ENCODE measurements around the gene GMPR.
"Not testable (repeated sequence)": the region's sequence is repeated elsewhere in the genome, so short reads cannot be mapped to it uniquely, and the experiment has no call there.

The GMPR gene

GRCh38 chr6:16238057-16238962 is at the start of gene GMPR:
TSS of gene GMPR (plus strand) at chr6:16238587. CDS start at chr6:16238694, 107 bp downstream.
- no peak for DNase-seq

- DNase-seq: no peak
Measured at GRCh38 chr6:16190214-16190613, 48.2 kb upstream of the GMPR start.

DNA sequence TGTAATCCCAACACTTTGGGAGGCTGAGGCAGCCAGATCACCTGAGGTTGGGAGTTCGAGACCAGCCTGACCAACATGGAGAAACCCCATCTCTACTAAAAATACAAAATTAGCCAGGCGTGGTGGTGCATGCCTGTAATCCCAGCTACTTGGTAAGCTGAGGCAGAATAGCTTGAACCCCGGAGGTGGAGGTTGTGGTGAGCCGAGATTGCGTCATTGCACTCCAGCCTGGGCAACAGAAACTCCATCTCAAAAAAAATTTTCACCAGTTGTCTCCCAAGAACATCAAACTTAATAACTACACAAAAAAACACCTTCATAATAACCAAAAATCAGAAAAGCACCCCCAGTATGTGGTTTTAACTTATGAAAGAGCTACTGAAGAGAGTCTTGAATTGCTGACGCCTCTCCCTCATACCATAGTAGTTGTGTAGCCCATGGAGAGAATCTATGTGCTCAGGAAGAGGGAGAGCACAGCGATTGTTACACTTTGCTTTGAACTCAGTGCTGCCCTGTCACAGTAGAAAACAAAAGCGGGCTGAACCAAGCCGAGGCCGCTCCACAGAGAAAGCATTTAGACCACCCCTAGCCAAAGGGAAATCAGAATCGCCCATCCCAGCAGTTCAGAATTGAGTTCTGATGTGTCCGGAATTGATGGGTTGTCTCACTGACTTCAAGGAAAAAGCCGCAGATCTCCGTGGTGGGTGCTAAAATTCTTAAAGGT is 42.0 kb upstream of the GMPR start:
- no peak for DNase-seq

GRCh38 chr6:16196984-16197546 is 41.3 kb upstream of the GMPR start:
- DNase-seq: no peak

GRCh38 chr6:16198061-16198705 is 40.2 kb upstream of the GMPR start:
- no peak for DNase-seq

DNA sequence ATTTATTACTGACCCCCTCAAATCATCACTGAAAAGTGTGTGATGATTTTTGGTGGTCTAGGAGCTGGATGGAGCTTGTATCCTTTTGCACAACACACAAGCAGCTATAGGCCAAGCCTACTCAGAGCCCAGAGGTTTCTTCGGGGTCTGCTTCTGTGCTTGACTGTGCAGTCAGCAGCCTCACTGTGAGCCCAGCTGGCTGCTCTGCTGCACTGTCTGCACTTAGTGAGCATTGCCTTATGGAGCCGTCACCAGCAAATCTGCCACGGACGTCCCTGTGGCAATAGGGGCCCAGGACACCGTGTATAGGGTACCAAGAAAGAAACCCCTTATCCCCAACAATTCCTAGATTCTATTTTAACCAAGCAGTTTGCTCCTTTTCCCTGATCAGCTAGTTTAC is 38.6 kb upstream of the GMPR start:
- DNase-seq: no peak

GRCh38 chr6:16200321-16200883 is 38.0 kb upstream of the GMPR start:
- DNase-seq: no peak

- DNase-seq: no peak
Measured at GRCh38 chr6:16201706-16202105, 36.7 kb upstream of the GMPR start.

GRCh38 chr6:16204653-16205376 is 33.6 kb upstream of the GMPR start:
- no peak for DNase-seq

- DNase-seq: peak; percentile 24
Measured at GRCh38 chr6:16205377-16206144, 32.8 kb upstream of the GMPR start.

DNA sequence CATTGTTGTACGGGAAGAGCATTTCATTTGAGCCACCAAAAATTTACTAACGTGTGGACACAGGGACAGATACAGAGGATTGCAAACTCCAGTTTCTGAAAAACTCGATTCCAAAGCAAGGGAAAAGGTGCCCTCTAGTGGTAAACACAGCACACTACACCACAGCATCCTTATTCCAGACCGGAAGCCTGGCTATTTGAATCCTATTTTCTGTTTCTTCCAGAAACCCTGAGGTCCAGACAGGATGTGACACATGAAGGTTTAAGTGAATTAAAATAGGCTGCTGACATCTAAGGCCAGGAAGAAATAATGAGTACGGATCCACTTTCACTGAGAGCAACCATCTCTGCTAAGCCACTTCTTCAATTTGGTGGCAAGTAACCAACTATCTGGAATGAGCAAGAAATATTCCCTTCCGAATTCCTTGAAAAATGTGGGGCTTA is 31.8 kb upstream of the GMPR start:
- DNase-seq: peak; percentile 44

DNA sequence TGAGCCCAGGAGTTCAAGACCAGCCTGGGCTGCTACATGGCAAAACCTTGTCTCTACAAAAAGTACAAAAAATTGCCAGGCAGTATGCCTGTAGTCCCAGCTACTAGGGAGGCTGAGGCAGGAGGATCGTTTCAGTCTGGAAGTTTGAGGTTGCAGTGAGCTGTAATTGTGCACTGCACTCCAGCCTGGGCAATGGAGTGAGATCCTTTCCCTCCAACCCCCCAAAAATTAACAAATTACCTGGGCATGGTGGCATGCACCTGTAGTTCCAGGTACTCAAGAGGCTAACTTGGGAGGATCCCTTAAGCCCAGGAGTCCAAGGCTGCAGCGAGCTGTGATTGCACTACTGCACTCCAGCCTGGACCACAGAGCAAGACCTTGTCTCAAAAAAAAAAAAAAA is 29.4 kb upstream of the GMPR start:
- no peak for DNase-seq

- DNase-seq: no peak
Measured at GRCh38 chr6:16209539-16209938, 28.8 kb upstream of the GMPR start.

GRCh38 chr6:16212276-16212675 is 26.1 kb upstream of the GMPR start:
- DNase-seq: no peak

DNA sequence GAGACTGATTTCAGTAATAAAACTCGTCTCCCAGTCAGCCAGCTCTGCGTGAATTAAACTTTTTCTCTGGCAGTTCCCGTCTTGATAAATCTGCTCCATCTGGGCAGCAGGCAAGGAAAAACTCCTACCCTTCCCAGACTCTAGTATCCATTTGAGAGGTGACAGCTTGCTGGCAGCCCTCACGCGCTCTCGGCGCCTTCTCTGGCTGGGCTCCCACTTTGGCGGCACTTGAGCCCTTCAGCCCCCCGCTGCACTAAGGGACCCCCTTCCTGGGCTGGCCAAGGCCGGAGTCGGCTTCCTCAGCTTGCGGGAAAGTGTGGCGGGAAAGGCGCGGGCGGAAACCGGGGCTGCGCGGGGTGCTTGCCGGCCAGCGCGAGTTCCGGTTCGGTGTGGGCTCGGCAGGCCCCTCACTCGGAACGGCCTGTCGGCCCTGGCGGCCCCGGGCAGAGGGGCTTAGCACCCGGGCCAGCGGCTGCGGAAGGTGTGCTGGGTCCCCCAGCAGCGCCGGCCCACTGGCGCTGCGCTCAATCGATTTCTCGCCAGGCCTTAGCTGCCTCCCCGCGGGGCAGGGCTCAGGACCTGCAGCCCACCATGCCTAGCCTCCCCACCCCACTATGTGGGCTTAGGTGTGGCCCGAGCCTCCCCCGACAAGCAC is 21.8 kb upstream of the GMPR start:
- DNase-seq: no peak

DNA sequence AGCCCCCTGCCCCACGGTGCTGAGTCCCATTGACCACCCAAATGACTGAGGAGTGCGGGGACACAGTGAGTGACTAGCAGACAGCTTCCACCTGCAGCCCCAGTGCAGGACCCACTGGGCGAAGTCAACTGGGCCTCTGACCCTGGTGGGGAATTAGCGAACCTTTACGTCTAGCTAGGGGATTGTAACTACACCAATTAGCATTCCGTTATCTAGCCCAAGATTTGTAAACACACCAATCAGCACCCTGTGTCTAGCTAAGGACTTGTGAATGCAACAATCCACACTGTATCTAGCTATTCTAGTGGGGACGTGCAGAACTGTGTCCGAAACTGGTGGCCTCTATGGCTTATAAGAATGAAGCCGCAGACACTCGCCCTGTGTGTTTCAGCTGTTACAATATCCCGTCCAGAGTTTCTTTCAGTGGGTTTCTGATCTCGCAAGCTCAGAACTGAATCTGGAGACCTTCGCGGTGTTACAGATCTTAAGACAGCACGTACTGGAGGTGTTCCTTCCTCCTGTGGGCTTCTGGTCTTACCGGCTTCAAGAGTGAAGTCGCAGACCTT is 21.1 kb upstream of the GMPR start:
- no peak for DNase-seq

DNA sequence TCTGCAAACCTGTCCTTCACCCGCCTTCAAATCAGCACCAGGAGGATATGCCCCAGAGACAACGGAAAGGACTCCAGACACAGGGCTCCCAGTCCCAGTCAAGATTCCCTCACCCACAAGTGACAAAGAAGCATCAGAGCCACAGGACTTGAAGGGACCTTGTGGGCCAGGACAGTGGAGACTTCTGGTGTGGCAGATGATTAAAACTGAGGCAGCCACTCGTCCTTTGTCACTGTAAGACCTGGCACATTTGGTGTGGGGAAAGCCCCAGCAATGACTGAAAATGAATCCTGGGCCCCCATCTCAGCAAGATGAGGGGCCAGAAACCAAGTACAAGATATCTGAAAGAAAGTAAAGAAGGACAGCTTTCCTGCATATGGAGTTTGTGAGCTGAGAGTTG is 15.6 kb upstream of the GMPR start:
- DNase-seq: no peak

DNA sequence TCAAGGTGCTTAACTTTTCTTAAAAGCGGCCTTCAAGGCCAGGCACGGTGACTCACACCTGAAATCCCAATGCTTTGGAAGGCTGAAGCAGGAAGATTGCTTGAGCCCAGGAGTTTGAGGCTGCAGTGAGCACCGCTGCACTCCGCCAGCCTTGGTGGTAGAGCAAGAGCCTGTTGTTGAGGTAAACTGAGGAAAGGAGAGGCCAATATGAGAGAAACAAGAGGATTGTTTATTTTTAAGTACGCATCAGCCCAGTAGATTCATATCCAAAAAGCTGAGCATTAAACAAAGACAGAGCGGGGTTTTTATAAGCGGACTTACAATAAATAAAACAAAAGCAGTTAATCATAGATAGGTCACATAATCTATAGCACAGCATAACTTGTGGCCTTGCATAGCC is 15.0 kb upstream of the GMPR start:
- DNase-seq: no peak

GRCh38 chr6:16224409-16224808 is 14.0 kb upstream of the GMPR start:
- DNase-seq: no peak

DNA sequence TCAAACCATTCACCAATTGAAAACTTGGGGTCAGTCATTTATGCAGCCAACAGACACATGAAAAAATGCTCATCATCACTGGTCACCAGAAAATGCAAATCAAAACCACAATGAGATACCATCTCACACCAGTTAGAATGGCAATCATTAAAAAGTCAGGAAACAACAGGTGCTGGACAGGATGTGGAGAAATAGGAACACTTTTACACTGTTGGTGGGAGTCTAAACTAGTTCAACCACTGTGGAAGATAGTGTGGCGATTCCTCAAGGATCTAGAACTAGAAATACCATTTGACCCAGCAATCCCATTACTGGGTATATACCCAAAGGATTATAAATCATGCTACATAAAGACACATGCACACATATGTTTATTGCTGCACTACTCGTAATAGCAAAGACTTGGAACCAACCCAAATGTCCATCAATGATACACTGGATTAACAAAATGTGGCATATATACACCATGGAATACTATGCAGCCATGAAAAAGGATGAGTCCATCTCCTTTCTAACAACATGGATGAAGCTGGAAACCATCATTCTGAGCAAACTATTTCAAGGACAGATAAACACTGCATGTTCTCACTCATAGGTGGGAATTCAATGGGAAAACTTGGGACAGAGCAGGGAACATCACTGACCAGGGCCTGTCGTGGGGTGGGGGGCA is 13.2 kb upstream of the GMPR start:
- DNase-seq: not testable (repeated sequence)

All from T1000 (cell line).